CD14-positive monocyte (primary cell): ENCODE data around the gene INSYN2B. TPM values are rescaled to one million over a fixed set of nuclear protein-coding genes. Genes with fewer than 3 reads are reported as not detected.
A peak's percentile ranks its signal among the peaks of the same experiment; 100 is the strongest.

ENCODE experiments used
- DNase-seq, 3 donors: peaks; one replicate each; pipeline ENCODE4 v3.0.0-alpha.2; 2011 to 2022
- H2AFZ ChIP-seq: 2 replicates; pipeline ENCODE4 v1.6.0; 2012; ENCODE audit warnings: mild to moderate bottlenecking, low read depth, low read length, inconsistent platforms; ENCODE audit not compliant: insufficient read depth, poor library complexity, severe bottlenecking
- H3K27ac ChIP-seq, 2 donors: 1 replicate in 1 of 2; 2 replicates in 1 of 2; pipeline ENCODE4 v1.5.1; 2012 to 2013; ENCODE audit warnings: low read length in 2 of 2, control low read depth in 1 of 2, inconsistent platforms in 1 of 2, low read depth in 1 of 2, mild to moderate bottlenecking in 1 of 2
- H3K27me3 ChIP-seq, 2 donors: one replicate each; pipeline versions ENCODE4 v1.6.0 to v1.6.1; 2011 to 2013; ENCODE audit warnings: low read length in 2 of 2; ENCODE audit not compliant: control insufficient read depth in 2 of 2, insufficient read depth in 2 of 2
- H3K36me3 ChIP-seq, 2 donors: replicated peaks in 1 of 2; 1 replicate in 1 of 2; 2 replicates in 1 of 2; pipeline versions ENCODE4 v1.5.1 to v1.6.1; 2012 to 2013; ENCODE audit warnings: low read length in 2 of 2, control low read depth in 1 of 2, inconsistent platforms in 1 of 2, mild to moderate bottlenecking in 1 of 2; ENCODE audit not compliant: insufficient read depth in 2 of 2, control insufficient read depth in 1 of 2
- H3K4me1 ChIP-seq, 2 donors: 1 replicate in 1 of 2; 2 replicates in 1 of 2; pipeline versions ENCODE4 v1.5.1 to v1.6.1; 2012 to 2013; ENCODE audit warnings: low read length in 2 of 2, control low read depth in 1 of 2, inconsistent platforms in 1 of 2, mild to moderate bottlenecking in 1 of 2, moderate library complexity in 1 of 2; ENCODE audit not compliant: insufficient read depth in 2 of 2, control insufficient read depth in 1 of 2
- H3K4me2 ChIP-seq: replicated peaks from 2 replicates; pipeline ENCODE3; 2012; ENCODE audit warnings: low read length, moderate library complexity, mild to moderate bottlenecking; ENCODE audit not compliant: poor library complexity, severe bottlenecking; ENCODE audit errors: extremely low read depth
- H3K4me3 ChIP-seq, 3 experiments: fragments of 200-600 bp in 1 of 3; sonication (generic) in 1 of 3; replicated peaks in 1 of 3; 1 replicate in 2 of 3; 2 replicates in 1 of 3; pipeline ENCODE4 v1.5.1; 2011 to 2013; ENCODE audit warnings: low read length in 3 of 3, mild to moderate bottlenecking in 3 of 3, control low read depth in 2 of 3, low read depth in 2 of 3, inconsistent platforms in 1 of 3, moderate library complexity in 1 of 3
- H3K79me2 ChIP-seq: 2 replicates; pipeline ENCODE4 v1.6.0; 2012; ENCODE audit warnings: mild to moderate bottlenecking, control low read depth, inconsistent platforms, low read length, moderate library complexity; ENCODE audit not compliant: insufficient read depth
- H3K9ac ChIP-seq: 2 replicates; pipeline ENCODE4 v1.6.0; 2017; ENCODE audit warnings: low read length, mild to moderate bottlenecking; ENCODE audit not compliant: insufficient read depth, poor library complexity, severe bottlenecking
- H3K9me3 ChIP-seq, 2 donors: replicated peaks in 1 of 2; 1 replicate in 1 of 2; 2 replicates in 1 of 2; pipeline versions ENCODE4 v1.5.1 to v1.6.1; 2012 to 2013; ENCODE audit warnings: low read length in 2 of 2, control low read depth in 1 of 2; ENCODE audit not compliant: control insufficient read depth in 1 of 2, insufficient read depth in 1 of 2
- H4K20me1 ChIP-seq: 2 replicates; pipeline ENCODE4 v1.6.0; 2012; ENCODE audit warnings: mild to moderate bottlenecking, low read length, control low read depth, moderate library complexity; ENCODE audit not compliant: insufficient read depth
- H3K27ac Mint-ChIP-seq, 7 donors: one replicate each; pipeline ENCODE4 v1.8.0; 2020; ENCODE audit warnings: mild to moderate bottlenecking in 7 of 7, mixed read lengths in 7 of 7, moderate library complexity in 6 of 7, inconsistent platforms in 2 of 7
- H3K27me3 Mint-ChIP-seq, 3 donors: one replicate each; pipeline ENCODE4 v1.8.0; 2021 to 2022; ENCODE audit warnings: low read depth in 3 of 3, mild to moderate bottlenecking in 3 of 3, mixed read lengths in 3 of 3, moderate library complexity in 3 of 3, inconsistent platforms in 1 of 3
- H3K36me3 Mint-ChIP-seq, 2 donors: one replicate each; pipeline ENCODE4 v1.8.0; 2020; ENCODE audit warnings: mixed read lengths in 2 of 2, inconsistent platforms in 1 of 2, mild to moderate bottlenecking in 1 of 2
- H3K4me1 Mint-ChIP-seq: one replicate; pipeline ENCODE4 v1.8.0; 2020; ENCODE audit warnings: mild to moderate bottlenecking, mixed read lengths
- H3K4me3 Mint-ChIP-seq, 2 donors: one replicate each; pipeline ENCODE4 v1.8.0; 2020; ENCODE audit warnings: mild to moderate bottlenecking in 2 of 2, mixed read lengths in 2 of 2, moderate library complexity in 1 of 2
- H3K9me3 Mint-ChIP-seq, 7 donors: one replicate each; pipeline ENCODE4 v1.8.0; 2020 to 2022; ENCODE audit warnings: mixed read lengths in 7 of 7, mild to moderate bottlenecking in 6 of 7, moderate library complexity in 6 of 7, inconsistent platforms in 2 of 7
- CTCF ChIP-seq: fragments of 200-600 bp; IDR thresholded peaks from one replicate; pipeline ENCODE4 v1.8.0; 2022; ENCODE audit warnings: antibody characterized with exemption, mild to moderate bottlenecking
- WGBS: methylation state at CpG from one replicate; pipeline ENCODE4 v1.1.5; 2013; ENCODE audit warnings: missing lambda C conversion rate; ENCODE audit not compliant: insufficient coverage; 5-methylcytosine and 5-hydroxymethylcytosine counted together
- intact Hi-C, 2 donors: fragments of 100-400 bp; cut with micrococcal nuclease; formaldehyde crosslinking; loops; one replicate each; pipeline versions ENCODE4 v1.15.0 to v1.15.1; 2023
- polyA plus RNA-seq, 3 donors: library from polyadenylated mRNA; depleted of rRNA in 1 of 3; unstranded in 2 of 3; stranded (reverse) in 1 of 3; fragments of 300-500 nt in 2 of 3; fragments of >200 nt in 1 of 3; fragmentation: Illumina TruSeq in 2 of 3; gene quantifications; 1 replicate in 2 of 3; 2 replicates in 1 of 3; pipeline ENCODE4 v1.2.3, GENCODE V29; 2012 to 2021

Gene INSYN2B
- polyA plus RNA-seq, 3 donors, result 0.17 TPM; not detected in 2

- H3K4me2 ChIP-seq, result peak overlapping the region; percentile 67
- no peak overlapping the region for H2AFZ ChIP-seq
- no peak for TF ChIP-seq CTCF
- peak overlapping the region; percentile 64 to 77 for H3K4me3 Mint-ChIP-seq
- H3K27me3 ChIP-seq, result no peaks in the 10 kb centered on the region
- peaks cover 0 to 20% of the 10 kb centered on the region in 2 donors for H3K36me3 ChIP-seq
- peak overlapping the region; percentile 87 to 95 (median 94) for H3K27ac Mint-ChIP-seq
- 10% methylated on average over 6 of the region's 8 CpGs for WGBS
- peaks cover 82 to 87% of the 10 kb centered on the region in 2 donors for H3K4me1 ChIP-seq
- H3K36me3 Mint-ChIP-seq, result peaks cover 22 to 34% of the 10 kb centered on the region in 2 donors
- peak overlapping the region; percentile 38 for H3K9ac ChIP-seq
- H3K9me3 Mint-ChIP-seq, result no peaks in the 10 kb centered on the region
- H3K9me3 ChIP-seq, result no peaks in the 10 kb centered on the region
- DNase-seq, result peak; percentile 51 to 79 (median 76)
- no peaks in the 10 kb centered on the region for H3K27me3 Mint-ChIP-seq
- H3K4me3 ChIP-seq, result peak overlapping the region; percentile 5 to 64 (median 13)
- intact Hi-C loops, result no loop called here
- H4K20me1 ChIP-seq, result peaks cover 63% of the 10 kb centered on the region
- peaks cover 93% of the 10 kb centered on the region for H3K4me1 Mint-ChIP-seq
- H3K79me2 ChIP-seq, result peaks cover 75% of the 10 kb centered on the region
- H3K27ac ChIP-seq, result peak overlapping the region; percentile 80 to 87
Observed at GRCh38 chr5:169875091-169875728, 105.1 kb downstream of the INSYN2B start.

GRCh38 chr5:169874621-169875020 lies 105.7 kb downstream of the INSYN2B start:
- Histone ChIP-seq H3K36me3 (peaks cover 4 to 26% of the 10 kb centered on the region in 2 donors), H3K4me1 (peaks cover 82 to 87% of the 10 kb centered on the region in 2 donors), H3K9ac (peak overlapping the region; percentile 38), H2AFZ (no peak overlapping the region), H3K79me2 (peaks cover 81% of the 10 kb centered on the region), H3K4me3 (peak overlapping the region in 1 of 3 experiments; percentile 64), H4K20me1 (peaks cover 66% of the 10 kb centered on the region), H3K4me2 (peak overlapping the region; percentile 67), H3K27me3 (no peaks in the 10 kb centered on the region), H3K9me3 (no peaks in the 10 kb centered on the region), H3K27ac (peak overlapping the region; percentile 80 to 87)
- H3K27ac Mint-ChIP-seq, result peak overlapping the region; percentile 87 to 95 (median 94)
- TF ChIP-seq CTCF, result no peak
- H3K9me3 Mint-ChIP-seq, result no peaks in the 10 kb centered on the region
- intact Hi-C loops, result no loop called here
- 67% methylated on average over 2 of the region's 4 CpGs for WGBS
- peaks cover 94% of the 10 kb centered on the region for H3K4me1 Mint-ChIP-seq
- H3K36me3 Mint-ChIP-seq, result peaks cover 28 to 40% of the 10 kb centered on the region in 2 donors
- no peaks in the 10 kb centered on the region for H3K27me3 Mint-ChIP-seq
- H3K4me3 Mint-ChIP-seq, result peak overlapping the region; percentile 64 to 77
- peak in 2 of 3 donors; percentile 43 to 46 for DNase-seq
